ENCODE measurements around the gene TMEM94. TPM values are rescaled to one million over a fixed set of nuclear protein-coding genes. Genes with fewer than 3 reads are reported as not detected.

Gene TMEM94
- total and polyA plus RNA-seq, 2 of the 13 experiments (the other 11 are each of a cell fraction or from before 2014, with no cell fraction given), result 32.6 to 134 TPM

DNA sequence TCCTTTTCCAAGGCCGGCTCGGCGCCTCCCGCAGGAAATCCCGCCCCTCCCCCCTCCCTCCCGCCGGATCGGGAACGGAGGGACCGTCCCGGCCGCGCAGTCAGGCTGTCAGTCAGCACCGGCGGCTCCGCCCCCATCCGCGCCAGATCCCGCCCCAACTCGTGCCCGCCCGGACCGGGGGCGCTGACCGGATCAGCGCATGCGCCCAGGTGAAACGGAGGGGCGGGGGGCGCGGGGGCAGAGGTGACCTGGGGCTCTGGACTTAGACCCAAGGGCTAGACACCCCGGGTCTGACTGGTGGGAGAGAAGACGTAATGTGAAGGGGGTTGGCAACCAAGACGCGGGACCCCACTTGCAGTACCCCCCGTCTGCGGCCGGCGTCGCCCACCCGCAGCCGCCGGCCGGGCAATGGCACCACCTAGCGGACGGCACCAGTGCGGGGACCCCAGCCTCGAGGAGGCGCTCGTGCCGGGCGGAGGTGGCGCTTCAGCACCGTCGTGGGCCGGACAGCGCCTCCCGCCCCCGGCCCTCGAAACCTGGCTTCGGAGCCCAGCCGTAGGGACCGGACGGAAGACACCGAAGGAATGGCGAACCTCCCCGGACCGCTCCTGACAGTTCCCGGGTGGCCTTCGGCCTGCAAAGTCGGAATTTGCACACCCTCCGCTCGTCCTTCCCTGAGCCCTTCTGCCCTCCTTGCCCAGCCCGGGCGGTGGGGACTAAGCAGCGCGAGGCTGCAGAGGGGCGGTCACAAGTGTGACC lies 59.2 kb downstream of the TMEM94 start, which contains the start of gene CASKIN2 (continued):
- TF ChIP-seq ZNF326 (CRISPR knock-in tag; IDR thresholded peaks at IDR 0.05; ENCODE audit: borderline replicate concordance) (peak; percentile 50; the same call in 1 of the 2 replicates), ZNF773 (CRISPR knock-in tag; IDR thresholded peaks at IDR 0.05; ENCODE audit: borderline replicate concordance) (peak; percentile 97), IRX3 (CRISPR knock-in tag; IDR thresholded peaks at IDR 0.05; ENCODE audit: borderline replicate concordance, low read depth) (peak; percentile 32; the same call in 1 of the 2 replicates), SNAI1 (CRISPR knock-in tag; IDR thresholded peaks at IDR 0.05; ENCODE audit: borderline replicate concordance) (peak; percentile 99), ZMAT3 (CRISPR knock-in tag; conservative IDR thresholded peaks at IDR 0.05) (peak; percentile 99), NCOA1 (CRISPR knock-in tag; IDR thresholded peaks at IDR 0.05) (peak; percentile 92), ISL2 (CRISPR knock-in tag; IDR thresholded peaks at IDR 0.05) (peak; percentile 86), JUND (CRISPR knock-in tag; IDR thresholded peaks at IDR 0.05) (0 out of 2 replicates have a peak, but pooled peaks have one; percentile 30), ZNF83 (CRISPR knock-in tag; IDR thresholded peaks at IDR 0.05; ENCODE audit: borderline replicate concordance) (peak; percentile 96; the same call in 1 of the 2 replicates), ZNF879 (CRISPR knock-in tag; IDR thresholded peaks at IDR 0.05) (peak; percentile 97), PHF20 (CRISPR knock-in tag; IDR thresholded peaks at IDR 0.05) (peak; percentile 67), ZNF329 (CRISPR knock-in tag; IDR thresholded peaks at IDR 0.05; ENCODE audit: low read depth) (peak; percentile 64), ZEB1 (IDR thresholded peaks at IDR 0.05; ENCODE audit: insufficient replicate concordance, low read depth) (peak; percentile 75), ATM (IDR thresholded peaks at IDR 0.05; ENCODE audit: borderline replicate concordance) (no peak), MAZ (IDR thresholded peaks at IDR 0.05; ENCODE audit: borderline replicate concordance, low read depth, low read length) (peak; percentile 88), MAZ (CRISPR knock-in tag; IDR thresholded peaks at IDR 0.05; ENCODE audit: low read depth) (peak; percentile 98), ZZZ3 (CRISPR knock-in tag; IDR thresholded peaks at IDR 0.05; ENCODE audit: borderline replicate concordance) (peak; percentile 73), ZBTB7B (CRISPR knock-in tag; IDR thresholded peaks at IDR 0.05) (peak; percentile 97)
- TF ChIP-seq, protein P1, sequence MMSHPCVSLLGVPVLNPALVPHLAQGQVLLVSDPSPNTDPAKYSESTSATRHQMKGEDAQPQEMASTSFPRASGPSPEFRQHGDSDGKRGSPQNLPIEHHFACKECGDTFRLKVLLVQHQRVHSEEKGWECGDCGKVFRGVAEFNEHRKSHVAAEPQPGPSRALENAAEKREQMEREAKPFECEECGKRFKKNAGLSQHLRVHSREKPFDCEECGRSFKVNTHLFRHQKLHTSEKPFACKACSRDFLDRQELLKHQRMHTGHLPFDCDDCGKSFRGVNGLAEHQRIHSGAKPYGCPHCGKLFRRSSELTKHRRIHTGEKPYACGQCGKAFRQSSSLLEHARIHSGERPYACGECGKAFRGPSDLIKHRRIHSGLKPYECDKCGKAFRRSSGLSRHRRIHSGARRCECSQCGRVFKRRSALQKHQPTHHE (CRISPR knock-in tag; IDR thresholded peaks at IDR 0.05; ENCODE audit: borderline replicate concordance), result peak; percentile 99
- TF ChIP-seq, protein P2, sequence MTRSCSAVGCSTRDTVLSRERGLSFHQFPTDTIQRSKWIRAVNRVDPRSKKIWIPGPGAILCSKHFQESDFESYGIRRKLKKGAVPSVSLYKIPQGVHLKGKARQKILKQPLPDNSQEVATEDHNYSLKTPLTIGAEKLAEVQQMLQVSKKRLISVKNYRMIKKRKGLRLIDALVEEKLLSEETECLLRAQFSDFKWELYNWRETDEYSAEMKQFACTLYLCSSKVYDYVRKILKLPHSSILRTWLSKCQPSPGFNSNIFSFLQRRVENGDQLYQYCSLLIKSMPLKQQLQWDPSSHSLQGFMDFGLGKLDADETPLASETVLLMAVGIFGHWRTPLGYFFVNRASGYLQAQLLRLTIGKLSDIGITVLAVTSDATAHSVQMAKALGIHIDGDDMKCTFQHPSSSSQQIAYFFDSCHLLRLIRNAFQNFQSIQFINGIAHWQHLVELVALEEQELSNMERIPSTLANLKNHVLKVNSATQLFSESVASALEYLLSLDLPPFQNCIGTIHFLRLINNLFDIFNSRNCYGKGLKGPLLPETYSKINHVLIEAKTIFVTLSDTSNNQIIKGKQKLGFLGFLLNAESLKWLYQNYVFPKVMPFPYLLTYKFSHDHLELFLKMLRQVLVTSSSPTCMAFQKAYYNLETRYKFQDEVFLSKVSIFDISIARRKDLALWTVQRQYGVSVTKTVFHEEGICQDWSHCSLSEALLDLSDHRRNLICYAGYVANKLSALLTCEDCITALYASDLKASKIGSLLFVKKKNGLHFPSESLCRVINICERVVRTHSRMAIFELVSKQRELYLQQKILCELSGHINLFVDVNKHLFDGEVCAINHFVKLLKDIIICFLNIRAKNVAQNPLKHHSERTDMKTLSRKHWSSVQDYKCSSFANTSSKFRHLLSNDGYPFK (CRISPR knock-in tag; IDR thresholded peaks at IDR 0.05; ENCODE audit: borderline replicate concordance), result peak; percentile 90
- TF ChIP-seq, protein P3, sequence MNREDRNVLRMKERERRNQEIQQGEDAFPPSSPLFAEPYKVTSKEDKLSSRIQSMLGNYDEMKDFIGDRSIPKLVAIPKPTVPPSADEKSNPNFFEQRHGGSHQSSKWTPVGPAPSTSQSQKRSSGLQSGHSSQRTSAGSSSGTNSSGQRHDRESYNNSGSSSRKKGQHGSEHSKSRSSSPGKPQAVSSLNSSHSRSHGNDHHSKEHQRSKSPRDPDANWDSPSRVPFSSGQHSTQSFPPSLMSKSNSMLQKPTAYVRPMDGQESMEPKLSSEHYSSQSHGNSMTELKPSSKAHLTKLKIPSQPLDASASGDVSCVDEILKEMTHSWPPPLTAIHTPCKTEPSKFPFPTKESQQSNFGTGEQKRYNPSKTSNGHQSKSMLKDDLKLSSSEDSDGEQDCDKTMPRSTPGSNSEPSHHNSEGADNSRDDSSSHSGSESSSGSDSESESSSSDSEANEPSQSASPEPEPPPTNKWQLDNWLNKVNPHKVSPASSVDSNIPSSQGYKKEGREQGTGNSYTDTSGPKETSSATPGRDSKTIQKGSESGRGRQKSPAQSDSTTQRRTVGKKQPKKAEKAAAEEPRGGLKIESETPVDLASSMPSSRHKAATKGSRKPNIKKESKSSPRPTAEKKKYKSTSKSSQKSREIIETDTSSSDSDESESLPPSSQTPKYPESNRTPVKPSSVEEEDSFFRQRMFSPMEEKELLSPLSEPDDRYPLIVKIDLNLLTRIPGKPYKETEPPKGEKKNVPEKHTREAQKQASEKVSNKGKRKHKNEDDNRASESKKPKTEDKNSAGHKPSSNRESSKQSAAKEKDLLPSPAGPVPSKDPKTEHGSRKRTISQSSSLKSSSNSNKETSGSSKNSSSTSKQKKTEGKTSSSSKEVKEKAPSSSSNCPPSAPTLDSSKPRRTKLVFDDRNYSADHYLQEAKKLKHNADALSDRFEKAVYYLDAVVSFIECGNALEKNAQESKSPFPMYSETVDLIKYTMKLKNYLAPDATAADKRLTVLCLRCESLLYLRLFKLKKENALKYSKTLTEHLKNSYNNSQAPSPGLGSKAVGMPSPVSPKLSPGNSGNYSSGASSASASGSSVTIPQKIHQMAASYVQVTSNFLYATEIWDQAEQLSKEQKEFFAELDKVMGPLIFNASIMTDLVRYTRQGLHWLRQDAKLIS (CRISPR knock-in tag; IDR thresholded peaks at IDR 0.05), result no peak; the same call in 1 of the 2 replicates
- TF ChIP-seq, protein P4, sequence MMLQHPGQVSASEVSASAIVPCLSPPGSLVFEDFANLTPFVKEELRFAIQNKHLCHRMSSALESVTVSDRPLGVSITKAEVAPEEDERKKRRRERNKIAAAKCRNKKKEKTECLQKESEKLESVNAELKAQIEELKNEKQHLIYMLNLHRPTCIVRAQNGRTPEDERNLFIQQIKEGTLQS (CRISPR knock-in tag; IDR thresholded peaks at IDR 0.05), result peak; percentile 85

Data from HepG2 (cell line).